ENCODE results near the gene DCAF16.

- TF ChIP-seq POLR2AphosphoS5 (IDR thresholded peaks at IDR 0.05; ENCODE audit: low read depth, low read length) = no peak
- no peak for TF ChIP-seq TAF1 (IDR thresholded peaks at IDR 0.05; ENCODE audit: borderline replicate concordance, insufficient read depth, low read length)
- TF ChIP-seq REST (IDR thresholded peaks at IDR 0.05; ENCODE audit: insufficient read depth in 1 of 2, low read depth in 2 of 2, low read length in 2 of 2) = no peak
- no peak for TF ChIP-seq SIN3A (IDR thresholded peaks at IDR 0.05; ENCODE audit: borderline replicate concordance, insufficient read depth, low read length)
Observed at GRCh38 chr4:17814140-17814539, 3.6 kb upstream of the DCAF16 start.
